Fibroblast of villous mesenchyme (primary cell): ENCODE data around the gene SPG7. TPM values are rescaled to one million over a fixed set of nuclear protein-coding genes. Genes with fewer than 3 reads are reported as not detected.

ENCODE experiments used
- DNase-seq: peaks from one replicate; pipeline ENCODE4 v3.0.0-alpha.2; 2010; ENCODE audit warnings: low read depth
- H3K4me3 ChIP-seq: 2 replicates; pipeline ENCODE4 v1.5.1; 2011; ENCODE audit warnings: low read depth, mild to moderate bottlenecking, low read length
- CTCF ChIP-seq: IDR thresholded peaks from 2 replicates; pipeline ENCODE4 v1.5.1; 2012; ENCODE audit warnings: low read depth, mild to moderate bottlenecking, low read length; ENCODE audit not compliant: insufficient read depth
- total RNA-seq: library from RNA; depleted of rRNA; stranded (reverse); fragments of >200 nt; gene quantifications from 2 replicates; pipeline ENCODE4 v1.2.3, GENCODE V29; 2012

SPG7 gene
- total RNA-seq, 1 donor = 108 TPM

DNA sequence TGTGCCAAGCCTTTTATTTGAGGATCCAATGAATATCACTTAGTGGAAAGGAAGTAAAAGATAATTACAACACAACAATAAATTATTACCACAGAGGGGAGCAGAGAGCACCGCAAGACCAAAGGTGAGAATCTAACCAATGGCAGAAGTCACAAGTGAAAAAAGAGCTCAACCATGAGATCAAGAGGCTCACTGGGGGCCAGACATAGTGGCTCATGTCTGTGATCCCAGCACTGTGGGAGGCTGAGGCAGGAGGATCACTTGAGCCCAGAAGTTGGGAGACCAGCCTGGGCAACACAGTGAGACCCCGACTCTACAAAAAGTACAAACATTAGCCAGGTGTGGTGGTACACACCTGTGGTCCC, 35.5 kb upstream of the SPG7 start:
- no peak for TF ChIP-seq CTCF
- no peak for DNase-seq

DNA sequence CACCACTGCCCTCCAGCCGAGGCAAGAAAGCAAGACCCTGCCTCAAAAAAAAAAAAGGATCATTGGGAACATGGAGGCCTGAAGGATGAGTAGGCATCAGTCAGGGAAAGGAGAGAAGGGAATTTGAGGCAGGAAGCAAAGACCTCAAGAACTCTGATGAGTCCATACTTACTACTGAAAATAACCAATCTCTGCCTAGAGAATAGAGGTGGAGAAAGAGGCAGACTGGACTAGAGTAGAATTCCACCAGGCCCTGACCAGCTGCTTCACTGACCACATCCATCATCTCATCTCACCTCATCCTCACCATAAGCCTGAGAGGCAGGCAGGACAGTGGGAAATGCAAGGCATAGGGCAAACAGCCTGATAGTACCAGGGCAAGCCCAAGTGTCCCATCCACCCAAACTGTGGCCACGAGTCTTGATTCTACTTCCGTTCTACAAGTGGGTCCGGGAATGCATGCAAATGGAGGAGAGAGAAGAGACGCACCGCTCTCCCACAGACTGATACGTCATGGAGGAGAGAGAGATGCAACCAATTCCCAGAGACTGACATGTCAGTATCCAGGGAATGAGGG, 35.0 kb upstream of the SPG7 start:
- TF ChIP-seq CTCF = no peak
- H3K4me3 ChIP-seq = no peak overlapping the region
- no peak for DNase-seq

More for the DNA sequence above, 35.5 kb upstream of the SPG7 start:
- no peak overlapping the region for H3K4me3 ChIP-seq

GRCh38 chr16:89473791-89474414, 34.3 kb upstream of the SPG7 start:
- peak; percentile 41 for DNase-seq
- no peak for TF ChIP-seq CTCF
- no peak overlapping the region for H3K4me3 ChIP-seq

- no peak for TF ChIP-seq CTCF
Observed at GRCh38 chr16:89475144-89475543, 33.1 kb upstream of the SPG7 start.

GRCh38 chr16:89476379-89476778, 31.8 kb upstream of the SPG7 start:
- no peak for TF ChIP-seq CTCF
- H3K4me3 ChIP-seq = no peak overlapping the region
- DNase-seq = no peak

More at GRCh38 chr16:89475144-89475543, 33.1 kb upstream of the SPG7 start:
- H3K4me3 ChIP-seq = no peak overlapping the region
- DNase-seq = no peak

DNA sequence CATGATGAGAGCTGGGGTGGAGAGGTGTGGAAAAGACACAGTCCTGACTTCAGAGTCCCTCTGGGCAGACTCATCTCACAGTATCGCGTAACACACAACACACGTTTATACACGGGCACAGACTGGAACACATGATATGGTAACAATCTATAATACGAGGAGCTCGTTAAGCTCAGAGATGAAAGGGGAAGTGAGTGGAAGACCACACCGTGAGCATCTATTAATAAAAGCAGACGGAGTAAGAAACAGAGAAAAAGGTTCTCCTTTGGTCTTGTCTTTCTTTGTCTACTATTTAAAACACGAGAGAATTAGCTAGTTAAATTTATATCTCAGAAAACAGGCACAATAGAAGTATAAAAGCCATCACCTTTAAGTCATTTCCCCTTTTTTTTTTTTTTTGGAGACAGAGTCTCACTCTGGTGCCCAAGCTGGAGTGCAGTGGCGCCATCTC, 31.4 kb upstream of the SPG7 start:
- no peak for TF ChIP-seq CTCF
- no peak for DNase-seq
- H3K4me3 ChIP-seq = no peak overlapping the region
